SK-N-SH (cell line): Measurements from ENCODE around the gene FAM114A1. TPM values are rescaled to one million over a fixed set of nuclear protein-coding genes. Genes with fewer than 3 reads are reported as not detected.

Experiments
- CTCF ChIA-PET: fragments of 300-600, 350-600 bp; formaldehyde crosslinking; extraction: SDS; loops from one replicate; lab custom pipeline; 2021; lab: Yijun Ruan, JAX
- POLR2A ChIA-PET: fragments of 350-600 bp; sonication (Branson Sonifier 250); formaldehyde crosslinking; extraction: SDS; loops from one replicate; lab custom pipeline; 2020; ENCODE audit warnings: antibody characterized with exemption, inconsistent platforms; lab: Yijun Ruan, JAX
- DNase-seq: peaks from one replicate; pipeline ENCODE4 v3.0.0; 2012
- H2AFZ ChIP-seq: fragments of 200-600 bp; sonication (generic); 2 replicates; pipeline ENCODE4 v1.8.1; 2016; ENCODE audit warnings: antibody characterized with exemption, mild to moderate bottlenecking, low read depth
- H3F3A ChIP-seq: fragments of 200-600 bp; sonication (generic); replicated peaks from 2 replicates; pipeline ENCODE3; 2016; ENCODE audit warnings: antibody characterized with exemption, mild to moderate bottlenecking; ENCODE audit not compliant: insufficient read depth
- H3K27ac ChIP-seq, 2 experiments: fragments of 200-500 bp in 1 of 2; fragments of 200-600 bp in 1 of 2; sonication (Bioruptor generic) in 1 of 2; sonication (generic), shearing (Covaris generic) in 1 of 2; 2 replicates each; pipeline versions ENCODE4 v1.5.1 to v1.6.1; 2014 to 2016; ENCODE audit warnings: low read depth in 2 of 2, inconsistent platforms in 1 of 2, low read length in 1 of 2, mild to moderate bottlenecking in 1 of 2, mixed read lengths in 1 of 2
- H3K27me3 ChIP-seq: fragments of 200-600 bp; sonication (generic), shearing (Covaris generic); 2 replicates; pipeline ENCODE4 v1.6.1; 2016; ENCODE audit warnings: mixed run types; ENCODE audit not compliant: insufficient read depth
- H3K36me3 ChIP-seq, 2 experiments: fragments of 200-500 bp in 1 of 2; fragments of 200-600 bp in 1 of 2; sonication (Bioruptor generic) in 1 of 2; sonication (generic) in 1 of 2; replicated peaks in 1 of 2; 2 replicates each; pipeline versions ENCODE3 to v1.5.1; 2014 to 2016; ENCODE audit warnings: low read length in 1 of 2, mild to moderate bottlenecking in 1 of 2; ENCODE audit not compliant: insufficient read depth in 2 of 2, control insufficient read depth in 1 of 2
- H3K4me1 ChIP-seq, 2 experiments: fragments of 200-500 bp in 1 of 2; fragments of 200-600 bp in 1 of 2; sonication (Bioruptor generic) in 1 of 2; sonication (generic), shearing (Covaris generic) in 1 of 2; 2 replicates each; pipeline versions ENCODE4 v1.5.1 to v1.6.1; 2014 to 2016; ENCODE audit warnings: low read depth in 1 of 2, low read length in 1 of 2, mixed run types in 1 of 2; ENCODE audit not compliant: insufficient read depth in 2 of 2, control insufficient read depth in 1 of 2
- H3K4me2 ChIP-seq: fragments of 200-600 bp; sonication (generic), shearing (Covaris generic); 2 replicates; pipeline ENCODE4 v1.6.1; 2017; ENCODE audit warnings: mixed run types
- H3K4me3 ChIP-seq, 2 experiments: fragments of 200-500 bp in 1 of 2; fragments of 200-600 bp in 1 of 2; sonication (Bioruptor generic) in 1 of 2; sonication (generic), shearing (Covaris generic) in 1 of 2; 2 replicates each; pipeline versions ENCODE4 v1.5.1 to v1.8.1; 2014 to 2016; ENCODE audit warnings: low read depth in 2 of 2, inconsistent platforms in 1 of 2, low read length in 1 of 2, mild to moderate bottlenecking in 1 of 2, mixed read lengths in 1 of 2, moderate library complexity in 1 of 2
- H3K79me2 ChIP-seq: fragments of 200-600 bp; sonication (generic); 2 replicates; pipeline ENCODE4 v1.8.1; 2017; ENCODE audit warnings: mild to moderate bottlenecking; ENCODE audit not compliant: insufficient read depth
- H3K9ac ChIP-seq: fragments of 200-600 bp; sonication (generic); 2 replicates; pipeline ENCODE4 v1.6.1; 2017; ENCODE audit warnings: mixed run types
- H3K9me2 ChIP-seq: fragments of 200-600 bp; sonication (generic); 2 replicates; pipeline ENCODE4 v1.6.1; 2017; ENCODE audit warnings: mixed run types
- H3K9me3 ChIP-seq: fragments of 200-600 bp; sonication (generic); 2 replicates; pipeline ENCODE4 v1.6.1; 2017; ENCODE audit warnings: mixed run types, mild to moderate bottlenecking, moderate library complexity
- H4K20me1 ChIP-seq: fragments of 200-600 bp; sonication (generic); 2 replicates; pipeline ENCODE4 v1.6.1; 2017; ENCODE audit warnings: mild to moderate bottlenecking, mixed run types; ENCODE audit not compliant: insufficient read depth
- EP300 ChIP-seq, 2 experiments: IDR thresholded peaks; 2 replicates each; pipeline versions ENCODE4 v1.4.0 to v1.6.1; 2012; ENCODE audit warnings: borderline replicate concordance in 1 of 2, low read depth in 1 of 2, low read length in 1 of 2
- FOSL2 ChIP-seq: IDR thresholded peaks from 2 replicates; pipeline ENCODE4 v1.4.0; 2012; ENCODE audit warnings: low read depth, mild to moderate bottlenecking, moderate library complexity, borderline replicate concordance
- FOXJ3 ChIP-seq: sonication (generic); formaldehyde crosslinking; IDR thresholded peaks from 2 replicates; pipeline ENCODE4 v1.5.1; 2020; ENCODE audit warnings: mild to moderate bottlenecking, missing genetic modification reagents
- FOXM1 ChIP-seq: IDR thresholded peaks from 2 replicates; pipeline ENCODE4 v1.4.0; 2012; ENCODE audit warnings: low read depth, mild to moderate bottlenecking
- NFIC ChIP-seq: IDR thresholded peaks from 2 replicates; pipeline ENCODE4 v1.4.0; 2012; ENCODE audit warnings: borderline replicate concordance
- POLR2AphosphoS5 ChIP-seq: IDR thresholded peaks from 2 replicates; pipeline ENCODE4 v1.6.1; 2012; ENCODE audit warnings: low read depth, low read length
- RAD21 ChIP-seq: IDR thresholded peaks from 2 replicates; pipeline ENCODE4 v1.6.1; 2012; ENCODE audit warnings: mild to moderate bottlenecking, low read length
- RCOR1 ChIP-seq: fragments of 150-350 bp; IDR thresholded peaks from 2 replicates; pipeline ENCODE4 v1.6.1; 2017; ENCODE audit warnings: antibody characterized with exemption, low read length
- RXRA ChIP-seq: IDR thresholded peaks from 2 replicates; pipeline ENCODE4 v1.4.0; 2012; ENCODE audit warnings: low read depth, mild to moderate bottlenecking, borderline replicate concordance
- SIN3A ChIP-seq: IDR thresholded peaks from 2 replicates; pipeline ENCODE4 v1.6.1; 2012; ENCODE audit warnings: low read depth, mild to moderate bottlenecking, low read length, moderate library complexity, borderline replicate concordance
- SMC3 ChIP-seq: IDR thresholded peaks from 2 replicates; pipeline ENCODE4 v1.6.1; 2012; ENCODE audit warnings: low read depth, low read length, improper control_type of control experiment
- TAF1 ChIP-seq: IDR thresholded peaks from 2 replicates; pipeline ENCODE4 v1.6.1; 2012; ENCODE audit warnings: low read depth, mild to moderate bottlenecking, low read length, moderate library complexity, borderline replicate concordance
- TCF12 ChIP-seq: IDR thresholded peaks from 2 replicates; pipeline ENCODE4 v1.4.0; 2012
- TEAD4 ChIP-seq: IDR thresholded peaks from 2 replicates; pipeline ENCODE4 v1.4.0; 2012; ENCODE audit warnings: mild to moderate bottlenecking, borderline replicate concordance; ENCODE audit not compliant: insufficient read depth
- WGBS: methylation state at CpG from one replicate; pipeline ENCODE4 v1.1.6; 2017; ENCODE audit warnings: low lambda C conversion rate; 5-methylcytosine and 5-hydroxymethylcytosine counted together
- polyA plus RNA-seq, 3 experiments: library from polyadenylated mRNA; depleted of rRNA; stranded (reverse); fragments of >200 nt; gene quantifications; 2 replicates each; pipeline ENCODE4 v1.2.3, GENCODE V29; 2012
- TF ChIP-seq, protein P1 (sequence below): fragments of 150-350 bp; IDR thresholded peaks from 2 replicates; pipeline ENCODE4 v1.6.1; 2016; ENCODE audit warnings: mild to moderate bottlenecking, low read depth, low read length
- TF ChIP-seq, protein P2 (sequence below): fragments of 150-350 bp; IDR thresholded peaks from 2 replicates; pipeline ENCODE4 v1.6.1; 2017; ENCODE audit warnings: antibody characterized with exemption, low read length, low read depth, borderline replicate concordance
- TF ChIP-seq, protein P3 (sequence below): IDR thresholded peaks from 2 replicates; pipeline ENCODE4; 2012
- TF ChIP-seq, protein P4 (sequence below): fragments of 200-600 bp; sonication (generic); IDR thresholded peaks from 2 replicates; pipeline ENCODE4 v1.6.1; 2017; ENCODE audit warnings: antibody characterized with exemption, mild to moderate bottlenecking, moderate library complexity
- TF ChIP-seq, protein P5 (sequence below): IDR thresholded peaks from 2 replicates; pipeline ENCODE4 v1.4.0; 2012; ENCODE audit warnings: low read depth, borderline replicate concordance

Gene FAM114A1
- polyA plus RNA-seq, 1 of the 3 experiments (the other 2 are of a cell fraction): 54.2 TPM

DNA sequence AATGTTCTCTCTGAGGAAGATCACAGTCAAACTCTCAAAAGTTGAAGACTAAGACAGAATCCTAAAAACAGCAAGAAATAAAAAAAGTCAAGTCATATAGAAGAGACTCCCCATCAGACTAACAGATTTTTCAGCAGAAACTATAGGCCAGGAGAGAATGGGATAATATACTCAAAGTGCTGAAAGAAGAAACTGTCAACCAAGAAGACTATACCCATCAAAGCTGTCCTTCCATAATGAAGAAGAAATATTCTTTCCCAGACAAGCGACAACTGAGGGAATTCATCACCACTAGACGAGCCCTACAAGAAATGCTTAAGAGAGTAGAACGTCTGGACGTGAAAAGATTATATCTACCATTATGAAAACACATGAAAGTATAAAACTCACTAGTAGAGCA, 33.0 kb upstream of the FAM114A1 start (continued):
- no peak for TF ChIP-seq FOXM1
- no peak for TF ChIP-seq RCOR1

DNA sequence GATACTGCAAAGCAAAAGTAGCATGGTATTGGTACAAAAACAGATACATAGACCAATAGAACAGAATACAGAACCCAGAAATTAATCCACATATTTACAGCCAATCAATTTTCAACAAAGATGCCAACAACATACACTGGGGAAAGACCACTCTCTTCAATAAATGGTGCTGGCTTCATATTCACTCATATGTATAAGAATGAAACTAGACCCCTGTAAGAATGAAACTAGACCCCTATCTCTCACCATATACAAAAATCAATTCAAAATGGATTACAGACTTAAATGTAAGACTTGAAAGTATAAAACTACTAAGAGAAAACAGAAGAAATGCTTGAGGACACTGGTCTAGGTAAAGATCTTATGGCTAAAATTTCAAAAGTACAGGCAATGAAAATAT, 30.3 kb upstream of the FAM114A1 start:
- DNase-seq: no peak
- H3K4me1 ChIP-seq: no peaks in the 10 kb centered on the region
- H3K9me3 ChIP-seq: peaks cover 18% of the 10 kb centered on the region
- ChIA-PET CTCF (interaction anchor here (0.6 to 0.9 kb wide), 3 partner anchors 23 to 144 kb away, joined by 3 to 4 read pairs (median 3); no protein-coding TSS in a partner anchor), POLR2A (no interaction called here)
- peaks cover 15% of the 10 kb centered on the region for H3F3A ChIP-seq
- H3K4me3 ChIP-seq: no peak overlapping the region
- H3K79me2 ChIP-seq: no peaks in the 10 kb centered on the region
- no peak overlapping the region for H3K4me2 ChIP-seq
- H3K27me3 ChIP-seq: no peaks in the 10 kb centered on the region; the same call in 1 of the 2 replicates
- no peaks in the 10 kb centered on the region for H3K9me2 ChIP-seq
- H3K9ac ChIP-seq: no peak overlapping the region
- TF ChIP-seq FOXM1 (no peak), RAD21 (no peak), SIN3A (no peak), FOXJ3 (CRISPR knock-in tag) (no peak), TEAD4 (no peak), SMC3 (no peak), EP300 (IDR thresholded peaks at IDR 0.05; ENCODE audit: borderline replicate concordance in 1 of 2, low read depth in 1 of 2, low read length in 1 of 2) (no peak), NFIC (no peak)
- TF ChIP-seq, protein P1, sequence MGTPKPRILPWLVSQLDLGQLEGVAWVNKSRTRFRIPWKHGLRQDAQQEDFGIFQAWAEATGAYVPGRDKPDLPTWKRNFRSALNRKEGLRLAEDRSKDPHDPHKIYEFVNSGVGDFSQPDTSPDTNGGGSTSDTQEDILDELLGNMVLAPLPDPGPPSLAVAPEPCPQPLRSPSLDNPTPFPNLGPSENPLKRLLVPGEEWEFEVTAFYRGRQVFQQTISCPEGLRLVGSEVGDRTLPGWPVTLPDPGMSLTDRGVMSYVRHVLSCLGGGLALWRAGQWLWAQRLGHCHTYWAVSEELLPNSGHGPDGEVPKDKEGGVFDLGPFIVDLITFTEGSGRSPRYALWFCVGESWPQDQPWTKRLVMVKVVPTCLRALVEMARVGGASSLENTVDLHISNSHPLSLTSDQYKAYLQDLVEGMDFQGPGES: no peak
- TF ChIP-seq, protein P2, sequence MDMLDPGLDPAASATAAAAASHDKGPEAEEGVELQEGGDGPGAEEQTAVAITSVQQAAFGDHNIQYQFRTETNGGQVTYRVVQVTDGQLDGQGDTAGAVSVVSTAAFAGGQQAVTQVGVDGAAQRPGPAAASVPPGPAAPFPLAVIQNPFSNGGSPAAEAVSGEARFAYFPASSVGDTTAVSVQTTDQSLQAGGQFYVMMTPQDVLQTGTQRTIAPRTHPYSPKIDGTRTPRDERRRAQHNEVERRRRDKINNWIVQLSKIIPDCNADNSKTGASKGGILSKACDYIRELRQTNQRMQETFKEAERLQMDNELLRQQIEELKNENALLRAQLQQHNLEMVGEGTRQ: no peak
- TF ChIP-seq, protein P3, sequence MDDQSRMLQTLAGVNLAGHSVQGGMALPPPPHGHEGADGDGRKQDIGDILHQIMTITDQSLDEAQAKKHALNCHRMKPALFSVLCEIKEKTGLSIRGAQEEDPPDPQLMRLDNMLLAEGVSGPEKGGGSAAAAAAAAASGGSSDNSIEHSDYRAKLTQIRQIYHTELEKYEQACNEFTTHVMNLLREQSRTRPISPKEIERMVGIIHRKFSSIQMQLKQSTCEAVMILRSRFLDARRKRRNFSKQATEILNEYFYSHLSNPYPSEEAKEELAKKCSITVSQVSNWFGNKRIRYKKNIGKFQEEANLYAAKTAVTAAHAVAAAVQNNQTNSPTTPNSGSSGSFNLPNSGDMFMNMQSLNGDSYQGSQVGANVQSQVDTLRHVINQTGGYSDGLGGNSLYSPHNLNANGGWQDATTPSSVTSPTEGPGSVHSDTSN: no peak
- no peaks in the 10 kb centered on the region for H3K36me3 ChIP-seq
- peak overlapping the region in 1 of 2 experiments; percentile 33; a peak in 1 of 4 replicates for H3K27ac ChIP-seq
- no peaks in the 10 kb centered on the region for H4K20me1 ChIP-seq
- no peak overlapping the region for H2AFZ ChIP-seq

DNA sequence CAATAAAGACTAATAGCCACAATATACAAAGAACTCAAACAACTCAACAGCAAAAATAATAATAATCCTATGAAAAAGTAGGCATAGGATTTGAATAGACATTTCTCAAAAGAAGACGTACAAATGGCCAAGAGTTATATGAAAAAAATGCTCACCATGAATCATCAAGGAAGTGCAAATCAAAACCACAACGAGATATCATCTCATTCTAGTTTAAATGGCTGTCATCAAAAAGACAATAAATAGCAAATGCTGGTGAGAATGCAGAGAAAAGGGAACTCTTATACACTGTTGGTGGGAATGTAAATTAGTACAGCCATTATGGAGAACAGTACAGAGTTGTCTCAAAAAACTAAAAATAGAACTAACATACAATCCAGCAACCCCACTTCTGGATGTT, 29.8 kb upstream of the FAM114A1 start:
- no peaks in the 10 kb centered on the region for H3K9me2 ChIP-seq
- POLR2A ChIA-PET: no interaction called here
- peak; percentile 70; the same call in 1 of the 2 replicates for TF ChIP-seq TEAD4
- TF ChIP-seq, protein P4, sequence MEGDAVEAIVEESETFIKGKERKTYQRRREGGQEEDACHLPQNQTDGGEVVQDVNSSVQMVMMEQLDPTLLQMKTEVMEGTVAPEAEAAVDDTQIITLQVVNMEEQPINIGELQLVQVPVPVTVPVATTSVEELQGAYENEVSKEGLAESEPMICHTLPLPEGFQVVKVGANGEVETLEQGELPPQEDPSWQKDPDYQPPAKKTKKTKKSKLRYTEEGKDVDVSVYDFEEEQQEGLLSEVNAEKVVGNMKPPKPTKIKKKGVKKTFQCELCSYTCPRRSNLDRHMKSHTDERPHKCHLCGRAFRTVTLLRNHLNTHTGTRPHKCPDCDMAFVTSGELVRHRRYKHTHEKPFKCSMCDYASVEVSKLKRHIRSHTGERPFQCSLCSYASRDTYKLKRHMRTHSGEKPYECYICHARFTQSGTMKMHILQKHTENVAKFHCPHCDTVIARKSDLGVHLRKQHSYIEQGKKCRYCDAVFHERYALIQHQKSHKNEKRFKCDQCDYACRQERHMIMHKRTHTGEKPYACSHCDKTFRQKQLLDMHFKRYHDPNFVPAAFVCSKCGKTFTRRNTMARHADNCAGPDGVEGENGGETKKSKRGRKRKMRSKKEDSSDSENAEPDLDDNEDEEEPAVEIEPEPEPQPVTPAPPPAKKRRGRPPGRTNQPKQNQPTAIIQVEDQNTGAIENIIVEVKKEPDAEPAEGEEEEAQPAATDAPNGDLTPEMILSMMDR: no peak
- TF ChIP-seq FOSL2: peak; percentile 92
- TF ChIP-seq RXRA: peak; percentile 57; the same call in 1 of the 2 replicates
- TF ChIP-seq TCF12: peak; percentile 92
- TF ChIP-seq, protein P5, sequence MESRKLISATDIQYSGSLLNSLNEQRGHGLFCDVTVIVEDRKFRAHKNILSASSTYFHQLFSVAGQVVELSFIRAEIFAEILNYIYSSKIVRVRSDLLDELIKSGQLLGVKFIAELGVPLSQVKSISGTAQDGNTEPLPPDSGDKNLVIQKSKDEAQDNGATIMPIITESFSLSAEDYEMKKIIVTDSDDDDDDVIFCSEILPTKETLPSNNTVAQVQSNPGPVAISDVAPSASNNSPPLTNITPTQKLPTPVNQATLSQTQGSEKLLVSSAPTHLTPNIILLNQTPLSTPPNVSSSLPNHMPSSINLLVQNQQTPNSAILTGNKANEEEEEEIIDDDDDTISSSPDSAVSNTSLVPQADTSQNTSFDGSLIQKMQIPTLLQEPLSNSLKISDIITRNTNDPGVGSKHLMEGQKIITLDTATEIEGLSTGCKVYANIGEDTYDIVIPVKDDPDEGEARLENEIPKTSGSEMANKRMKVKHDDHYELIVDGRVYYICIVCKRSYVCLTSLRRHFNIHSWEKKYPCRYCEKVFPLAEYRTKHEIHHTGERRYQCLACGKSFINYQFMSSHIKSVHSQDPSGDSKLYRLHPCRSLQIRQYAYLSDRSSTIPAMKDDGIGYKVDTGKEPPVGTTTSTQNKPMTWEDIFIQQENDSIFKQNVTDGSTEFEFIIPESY: no peak; the same call in 1 of the 2 replicates
- peak; percentile 80; the same call in 1 of the 2 replicates for TF ChIP-seq POLR2AphosphoS5
- no peak for TF ChIP-seq TAF1
- TF ChIP-seq SMC3: no peak
- peak in 1 of 2 experiments; percentile 65; a peak in 1 of 4 replicates for TF ChIP-seq EP300 (IDR thresholded peaks at IDR 0.05; ENCODE audit: borderline replicate concordance in 1 of 2, low read depth in 1 of 2, low read length in 1 of 2)

More for the DNA sequence above, 29.8 kb upstream of the FAM114A1 start:
- peak overlapping the region in 1 of 2 experiments; percentile 49; a peak in 1 of 4 replicates for H3K27ac ChIP-seq
- no peak overlapping the region for H3K4me2 ChIP-seq
- 10% methylated on average over 2 of the region's 2 CpGs for WGBS
- peaks cover 15% of the 10 kb centered on the region for H3F3A ChIP-seq
- H3K79me2 ChIP-seq: no peaks in the 10 kb centered on the region
- CTCF ChIA-PET: no interaction called here
- no peak for DNase-seq
- H4K20me1 ChIP-seq: no peaks in the 10 kb centered on the region
- no peak overlapping the region for H3K4me3 ChIP-seq
- H3K9me3 ChIP-seq: peaks cover 18% of the 10 kb centered on the region
- H3K9ac ChIP-seq: no peak overlapping the region
- H3K27me3 ChIP-seq: no peaks in the 10 kb centered on the region; the same call in 1 of the 2 replicates
- H3K36me3 ChIP-seq: no peaks in the 10 kb centered on the region
- no peak overlapping the region for H2AFZ ChIP-seq
- H3K4me1 ChIP-seq: no peaks in the 10 kb centered on the region
